Erythroblast (primary cell): ENCODE results near the gene SRPK2.

Experiments used
- GATA1 ChIP-seq: IDR thresholded peaks from 2 replicates; pipeline ENCODE4 v1.6.1; 2011; ENCODE audit warnings: low read depth, mild to moderate bottlenecking, control low read depth, low read length, moderate library complexity
- POLR2A ChIP-seq: IDR thresholded peaks from 2 replicates; pipeline ENCODE4 v1.6.1; 2011; ENCODE audit warnings: mild to moderate bottlenecking, low read length

GRCh38 chr7:105413887-105414437 lies 25.2 kb upstream of the SRPK2 start:
- TF ChIP-seq POLR2A: no peak
- no peak for TF ChIP-seq GATA1
